ENCODE results near the gene TP53BP2. TPM values are rescaled to one million over a fixed set of nuclear protein-coding genes. Genes with fewer than 3 reads are reported as not detected.

The TP53BP2 gene
- total RNA-seq, 2 donors from 2014 or later, result 63.1 to 88.9 TPM

GRCh38 chr1:223752721-223753515 is 92.8 kb downstream of the TP53BP2 start:
- ATAC-seq (ENCODE audit: insufficient number of reproducible peaks, low FRiP score, low read depth) (no peak), DNase-seq (ENCODE audit: low spot score) (no peak)
- Histone ChIP-seq H3K36me3 (peaks cover 74% of the 10 kb centered on the region), H3K27me3 (replicated peaks; ENCODE audit: insufficient read depth) (no peaks in the 10 kb centered on the region), H3K4me3 (no peak overlapping the region), H3K27ac (no peak overlapping the region), H3K9me3 (no peaks in the 10 kb centered on the region), H3K4me1 (ENCODE audit: control insufficient read depth in 1 of 2, low read depth in 2 of 2) (peaks cover 9 to 11% of the 10 kb centered on the region in 2 donors)
- TF ChIP-seq, protein P1, sequence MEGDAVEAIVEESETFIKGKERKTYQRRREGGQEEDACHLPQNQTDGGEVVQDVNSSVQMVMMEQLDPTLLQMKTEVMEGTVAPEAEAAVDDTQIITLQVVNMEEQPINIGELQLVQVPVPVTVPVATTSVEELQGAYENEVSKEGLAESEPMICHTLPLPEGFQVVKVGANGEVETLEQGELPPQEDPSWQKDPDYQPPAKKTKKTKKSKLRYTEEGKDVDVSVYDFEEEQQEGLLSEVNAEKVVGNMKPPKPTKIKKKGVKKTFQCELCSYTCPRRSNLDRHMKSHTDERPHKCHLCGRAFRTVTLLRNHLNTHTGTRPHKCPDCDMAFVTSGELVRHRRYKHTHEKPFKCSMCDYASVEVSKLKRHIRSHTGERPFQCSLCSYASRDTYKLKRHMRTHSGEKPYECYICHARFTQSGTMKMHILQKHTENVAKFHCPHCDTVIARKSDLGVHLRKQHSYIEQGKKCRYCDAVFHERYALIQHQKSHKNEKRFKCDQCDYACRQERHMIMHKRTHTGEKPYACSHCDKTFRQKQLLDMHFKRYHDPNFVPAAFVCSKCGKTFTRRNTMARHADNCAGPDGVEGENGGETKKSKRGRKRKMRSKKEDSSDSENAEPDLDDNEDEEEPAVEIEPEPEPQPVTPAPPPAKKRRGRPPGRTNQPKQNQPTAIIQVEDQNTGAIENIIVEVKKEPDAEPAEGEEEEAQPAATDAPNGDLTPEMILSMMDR (IDR thresholded peaks at IDR 0.05), result no peak

GRCh38 chr1:223751696-223752095 is 94.1 kb downstream of the TP53BP2 start:
- H3K27ac ChIP-seq, result no peak overlapping the region
- H3K9me3 ChIP-seq, result no peaks in the 10 kb centered on the region
- ATAC-seq (ENCODE audit: insufficient number of reproducible peaks, low FRiP score, low read depth) (no peak), DNase-seq (ENCODE audit: low spot score) (no peak)
- no peak overlapping the region for H3K4me3 ChIP-seq
- TF ChIP-seq, protein P1 (IDR thresholded peaks at IDR 0.05), result no peak
- H3K27me3 ChIP-seq (replicated peaks; ENCODE audit: insufficient read depth), result no peaks in the 10 kb centered on the region
- H3K36me3 ChIP-seq, result peaks cover 72% of the 10 kb centered on the region
- H3K4me1 ChIP-seq (ENCODE audit: control insufficient read depth in 1 of 2, low read depth in 2 of 2), result peaks cover 11 to 20% of the 10 kb centered on the region in 2 donors

- H3K4me1 ChIP-seq (ENCODE audit: control insufficient read depth in 1 of 2, low read depth in 2 of 2), result peaks cover 11 to 22% of the 10 kb centered on the region in 2 donors
- H3K27me3 ChIP-seq (replicated peaks; ENCODE audit: insufficient read depth), result no peaks in the 10 kb centered on the region
- no peaks in the 10 kb centered on the region for H3K9me3 ChIP-seq
- no peak for ATAC-seq (ENCODE audit: insufficient number of reproducible peaks, low FRiP score, low read depth)
- DNase-seq (ENCODE audit: low spot score), result no peak
- TF ChIP-seq, protein P1 (IDR thresholded peaks at IDR 0.05), result no peak
- no peak overlapping the region for H3K4me3 ChIP-seq
- no peak overlapping the region for H3K27ac ChIP-seq
- peaks cover 69% of the 10 kb centered on the region for H3K36me3 ChIP-seq
Observed at GRCh38 chr1:223750730-223751570, 94.8 kb downstream of the TP53BP2 start.

DNA sequence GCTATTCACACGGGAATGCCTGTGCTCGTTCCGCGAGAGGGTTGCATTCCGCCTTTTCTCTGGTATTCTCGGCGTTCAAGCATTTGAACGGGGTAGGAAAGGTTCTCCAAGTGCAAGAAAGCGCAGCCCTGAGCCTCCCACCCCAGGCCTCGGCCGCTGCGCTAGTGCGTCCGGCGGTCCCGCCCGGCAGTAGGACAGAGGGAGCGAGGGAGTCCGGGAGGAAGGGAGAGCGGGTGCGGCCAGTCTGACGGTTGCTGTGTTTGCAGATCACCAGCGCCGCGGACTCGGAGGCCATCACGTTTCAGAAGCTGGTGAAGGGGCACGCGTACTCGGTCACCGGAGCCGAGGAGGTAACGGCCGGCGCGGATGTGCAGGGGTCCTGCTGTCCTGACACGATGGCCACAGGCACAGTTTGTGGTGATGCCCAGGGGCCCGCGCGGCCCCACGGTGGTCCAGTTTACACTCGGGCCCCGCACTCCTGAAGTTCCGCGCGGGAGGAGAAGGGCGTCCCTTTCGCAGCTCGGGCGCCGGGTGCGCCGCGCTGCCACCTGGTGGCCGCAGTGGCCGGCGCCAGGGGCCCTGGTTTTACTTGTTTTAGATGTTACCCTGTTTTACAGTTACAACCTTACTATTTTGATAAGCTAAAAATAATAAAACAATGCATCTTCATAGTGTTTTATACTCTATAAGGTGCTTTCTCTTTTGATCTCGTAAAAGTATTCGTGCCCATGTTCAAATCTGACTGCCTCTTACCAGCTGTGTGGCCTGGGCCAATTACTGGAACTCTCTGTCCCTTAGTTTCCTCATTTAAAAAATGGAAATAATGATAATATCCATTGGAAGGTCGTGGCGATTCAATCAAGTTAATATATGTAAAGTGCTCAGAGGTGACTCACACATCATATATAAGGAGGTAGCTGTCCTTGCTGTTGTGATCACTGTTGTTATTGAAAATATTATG is 96.7 kb downstream of the TP53BP2 start:
- peaks cover 11 to 31% of the 10 kb centered on the region in 2 donors for H3K4me1 ChIP-seq (ENCODE audit: control insufficient read depth in 1 of 2, low read depth in 2 of 2)
- H3K27ac ChIP-seq, result peak overlapping the region; percentile 70 to 75
- ATAC-seq (ENCODE audit: insufficient number of reproducible peaks, low FRiP score, low read depth), result peak; percentile 56
- H3K27me3 ChIP-seq (replicated peaks; ENCODE audit: insufficient read depth), result no peaks in the 10 kb centered on the region
- peak overlapping the region; percentile 75 for H3K4me3 ChIP-seq
- H3K9me3 ChIP-seq, result no peaks in the 10 kb centered on the region
- peaks cover 65% of the 10 kb centered on the region for H3K36me3 ChIP-seq
- TF ChIP-seq, protein P1 (IDR thresholded peaks at IDR 0.05), result peak; percentile 96
- DNase-seq (ENCODE audit: low spot score), result no peak

Measured in thoracic aorta (tissue), 2 donors.